NT2/D1 (cell line): ENCODE results near the gene GMDS.

Source experiments
- SUZ12 ChIP-seq: IDR thresholded peaks from 2 replicates; pipeline ENCODE4 v1.6.1; 2011; ENCODE audit not compliant: insufficient read length, insufficient read depth; ENCODE audit errors: extremely low read depth
- YY1 ChIP-seq: IDR thresholded peaks from 2 replicates; pipeline ENCODE4 v1.6.1; 2011; ENCODE audit not compliant: insufficient read length, insufficient read depth
- ZNF274 ChIP-seq: IDR thresholded peaks from 2 replicates; pipeline ENCODE4 v1.6.1; 2011; ENCODE audit warnings: mild to moderate bottlenecking, low read depth, low read length

DNA sequence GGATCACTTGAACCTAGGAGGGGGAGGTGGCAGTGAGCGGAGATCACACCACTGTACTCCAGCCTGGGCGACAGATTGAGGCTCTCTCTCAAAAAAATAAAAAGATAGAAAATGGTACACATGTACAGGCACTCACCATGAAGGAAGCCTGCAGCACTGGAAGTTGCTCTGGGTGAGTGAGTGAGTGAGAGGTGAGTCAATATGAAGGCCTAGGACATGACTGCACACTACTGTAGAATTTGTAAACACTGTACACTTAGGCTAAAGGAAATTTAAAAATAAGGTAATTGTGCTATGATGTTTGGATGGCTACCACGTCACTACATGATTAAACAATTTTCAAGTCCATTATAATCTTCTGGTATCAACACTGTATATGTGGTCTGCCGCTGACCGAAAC lies 419.5 kb downstream of the GMDS start:
- TF ChIP-seq ZNF274 (no peak), YY1 (no peak), SUZ12 (no peak)
